Right lobe of liver (tissue), 4 donors: ENCODE results near the gene DCAF5.

Experiments used
- POLR2A ChIP-seq: fragments of 450-650 bp; IDR thresholded peaks from one replicate; pipeline ENCODE4 v1.6.1; 2017; ENCODE audit warnings: antibody characterized with exemption, mild to moderate bottlenecking
- TF ChIP-seq, protein P1 (sequence below), 4 donors: fragments of 200-600 bp in 3 of 4; fragments of 450-650 bp in 1 of 4; IDR thresholded peaks; one replicate each; pipeline versions ENCODE4 v1.5.1 to v1.8.0; 2016 to 2022; ENCODE audit warnings: antibody characterized with exemption in 4 of 4, mild to moderate bottlenecking in 2 of 4
- donor health status: DM: no; HTN: no; CAD: no.
- donor health status: DM: no; HTN: no; CAD: no.
- donor health status: DM: no; HTN: yes; CAD: no.

- TF ChIP-seq, protein P1, sequence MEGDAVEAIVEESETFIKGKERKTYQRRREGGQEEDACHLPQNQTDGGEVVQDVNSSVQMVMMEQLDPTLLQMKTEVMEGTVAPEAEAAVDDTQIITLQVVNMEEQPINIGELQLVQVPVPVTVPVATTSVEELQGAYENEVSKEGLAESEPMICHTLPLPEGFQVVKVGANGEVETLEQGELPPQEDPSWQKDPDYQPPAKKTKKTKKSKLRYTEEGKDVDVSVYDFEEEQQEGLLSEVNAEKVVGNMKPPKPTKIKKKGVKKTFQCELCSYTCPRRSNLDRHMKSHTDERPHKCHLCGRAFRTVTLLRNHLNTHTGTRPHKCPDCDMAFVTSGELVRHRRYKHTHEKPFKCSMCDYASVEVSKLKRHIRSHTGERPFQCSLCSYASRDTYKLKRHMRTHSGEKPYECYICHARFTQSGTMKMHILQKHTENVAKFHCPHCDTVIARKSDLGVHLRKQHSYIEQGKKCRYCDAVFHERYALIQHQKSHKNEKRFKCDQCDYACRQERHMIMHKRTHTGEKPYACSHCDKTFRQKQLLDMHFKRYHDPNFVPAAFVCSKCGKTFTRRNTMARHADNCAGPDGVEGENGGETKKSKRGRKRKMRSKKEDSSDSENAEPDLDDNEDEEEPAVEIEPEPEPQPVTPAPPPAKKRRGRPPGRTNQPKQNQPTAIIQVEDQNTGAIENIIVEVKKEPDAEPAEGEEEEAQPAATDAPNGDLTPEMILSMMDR (IDR thresholded peaks at IDR 0.05) = no peak
- TF ChIP-seq POLR2A = no peak
Measured at GRCh38 chr14:69199786-69200185, 46.9 kb upstream of the DCAF5 start.
